Eye (tissue), 1 donor: Measurements from ENCODE around the gene ADAD1.
"Not testable (repeated sequence)": the region's sequence is repeated elsewhere in the genome, so short reads cannot be mapped to it uniquely, and the experiment has no call there.

Source experiments
- DNase-seq: peaks from one replicate; pipeline ENCODE4 v3.0.0-alpha.2; 2015

ADAD1 gene

GRCh38 chr4:122378711-122379110 lies at the start of gene ADAD1:
Gene ADAD1, plus strand, starts transcription at chr4:122379011. Its CDS starts 1,059 bp downstream, at chr4:122380070.
- no peak for DNase-seq

- DNase-seq, result peak; percentile 3
Observed at GRCh38 chr4:122329876-122330565, 48.8 kb upstream of the ADAD1 start.

- no peak for DNase-seq
Observed at GRCh38 chr4:122331195-122331594, 47.6 kb upstream of the ADAD1 start.

- DNase-seq, result no peak
Observed at GRCh38 chr4:122334828-122335227, 44.0 kb upstream of the ADAD1 start.

- no peak for DNase-seq
Observed at GRCh38 chr4:122341886-122342285, 36.9 kb upstream of the ADAD1 start.

GRCh38 chr4:122346036-122346435 lies 32.8 kb upstream of the ADAD1 start:
- no peak for DNase-seq

GRCh38 chr4:122346503-122346902 lies 32.3 kb upstream of the ADAD1 start:
- no peak for DNase-seq

GRCh38 chr4:122356317-122356808 lies 22.4 kb upstream of the ADAD1 start:
- DNase-seq, result no peak

GRCh38 chr4:122360754-122361153 lies 18.1 kb upstream of the ADAD1 start:
- DNase-seq, result no peak

GRCh38 chr4:122364700-122365404 lies 14.0 kb upstream of the ADAD1 start:
- no peak for DNase-seq

GRCh38 chr4:122368786-122369185 lies 10.0 kb upstream of the ADAD1 start:
- not testable (repeated sequence) for DNase-seq

- DNase-seq, result no peak
Observed at GRCh38 chr4:122377352-122377751, 1.5 kb upstream of the ADAD1 start.

GRCh38 chr4:122379239-122379638 lies 428 bp downstream of the ADAD1 start:
- no peak for DNase-seq

- no peak for DNase-seq
Observed at GRCh38 chr4:122383341-122383740, 4.5 kb downstream of the ADAD1 start.

- no peak for DNase-seq
Observed at GRCh38 chr4:122384245-122384644, 5.4 kb downstream of the ADAD1 start.

GRCh38 chr4:122393276-122393675 lies 14.5 kb downstream of the ADAD1 start:
- no peak for DNase-seq

GRCh38 chr4:122403861-122404260 lies 25.1 kb downstream of the ADAD1 start:
- no peak for DNase-seq

GRCh38 chr4:122412547-122412946 lies 33.7 kb downstream of the ADAD1 start:
- DNase-seq, result no peak

GRCh38 chr4:122423246-122423645 lies 44.4 kb downstream of the ADAD1 start:
- DNase-seq, result no peak

- no peak for DNase-seq
Observed at GRCh38 chr4:122431351-122431750, 52.5 kb downstream of the ADAD1 start.

- no peak for DNase-seq
Observed at GRCh38 chr4:122434285-122434684, 55.5 kb downstream of the ADAD1 start.

GRCh38 chr4:122450847-122451246 lies 72.0 kb downstream of the ADAD1 start:
- no peak for DNase-seq

GRCh38 chr4:122453384-122453995 lies 74.7 kb downstream of the ADAD1 start:
- no peak for DNase-seq
